IPS DF 19.7 (cell line): Measurements from ENCODE around the gene NFATC4.

Source experiments
- DNase-seq: peaks from one replicate; pipeline ENCODE4 v3.0.0-alpha.2; 2013; ENCODE audit warnings: low read depth, low spot score

The NFATC4 gene

GRCh38 chr14:24388474-24389179, 20.6 kb downstream of the NFATC4 start:
- no peak for DNase-seq

- DNase-seq = no peak
These were observed 21.4 kb downstream of the NFATC4 start for GRCh38 chr14:24389226-24389848.

GRCh38 chr14:24390701-24391468, 22.9 kb downstream of the NFATC4 start:
- no peak for DNase-seq

- no peak for DNase-seq
These were observed 24.5 kb downstream of the NFATC4 start for GRCh38 chr14:24392325-24393091.

- no peak for DNase-seq
These were observed 26.3 kb downstream of the NFATC4 start for GRCh38 chr14:24394275-24394674.

- no peak for DNase-seq
These were observed 27.9 kb downstream of the NFATC4 start for GRCh38 chr14:24395609-24396582.

- no peak for DNase-seq
These were observed 29.8 kb downstream of the NFATC4 start for GRCh38 chr14:24397639-24398292.

- DNase-seq = no peak
These were observed 30.3 kb downstream of the NFATC4 start for GRCh38 chr14:24398293-24398652.

- no peak for DNase-seq
These were observed 30.9 kb downstream of the NFATC4 start, which contains the start of gene NYNRIN for GRCh38 chr14:24398653-24399446. TSS of gene NYNRIN (plus strand) at chr14:24399003. CDS start at chr14:24399247, 244 bp downstream.

- no peak for DNase-seq
These were observed 31.5 kb downstream of the NFATC4 start for GRCh38 chr14:24399447-24399822.

GRCh38 chr14:24399999-24400718, 32.2 kb downstream of the NFATC4 start:
- no peak for DNase-seq

GRCh38 chr14:24401810-24402702, 34.1 kb downstream of the NFATC4 start:
- no peak for DNase-seq

- DNase-seq = no peak
These were observed 35.5 kb downstream of the NFATC4 start for GRCh38 chr14:24403294-24403998.

- no peak for DNase-seq
These were observed 36.8 kb downstream of the NFATC4 start for GRCh38 chr14:24404814-24405213.

GRCh38 chr14:24406416-24406815, 38.4 kb downstream of the NFATC4 start:
- DNase-seq = no peak

- DNase-seq = no peak
These were observed 39.8 kb downstream of the NFATC4 start for GRCh38 chr14:24407608-24408325.
